Ammon's horn (tissue), 1 donor: Measurements from ENCODE around the gene RNF166.
A peak's percentile ranks its signal among the peaks of the same experiment; 100 is the strongest.

Experiments used
- DNase-seq: peaks from one replicate; pipeline ENCODE4 v3.0.0-alpha.2; 2016; ENCODE audit warnings: low spot score

Gene RNF166

DNA sequence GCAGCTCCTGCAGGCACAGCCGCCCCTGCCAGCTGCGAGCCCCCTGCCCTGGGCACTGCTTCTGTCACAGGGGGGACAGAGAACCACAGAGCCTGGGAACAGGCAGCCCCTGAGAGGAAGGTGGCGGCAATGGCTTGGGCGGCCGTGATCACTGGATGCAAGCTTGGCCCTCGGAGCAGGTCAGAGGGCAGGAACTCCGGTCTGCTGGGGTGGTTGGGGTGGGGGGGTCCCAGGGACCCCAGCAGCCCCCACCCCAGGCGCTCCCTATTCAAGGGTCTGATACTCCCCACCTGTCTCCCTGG lies 53.5 kb downstream of the RNF166 start:
- no peak for DNase-seq

DNA sequence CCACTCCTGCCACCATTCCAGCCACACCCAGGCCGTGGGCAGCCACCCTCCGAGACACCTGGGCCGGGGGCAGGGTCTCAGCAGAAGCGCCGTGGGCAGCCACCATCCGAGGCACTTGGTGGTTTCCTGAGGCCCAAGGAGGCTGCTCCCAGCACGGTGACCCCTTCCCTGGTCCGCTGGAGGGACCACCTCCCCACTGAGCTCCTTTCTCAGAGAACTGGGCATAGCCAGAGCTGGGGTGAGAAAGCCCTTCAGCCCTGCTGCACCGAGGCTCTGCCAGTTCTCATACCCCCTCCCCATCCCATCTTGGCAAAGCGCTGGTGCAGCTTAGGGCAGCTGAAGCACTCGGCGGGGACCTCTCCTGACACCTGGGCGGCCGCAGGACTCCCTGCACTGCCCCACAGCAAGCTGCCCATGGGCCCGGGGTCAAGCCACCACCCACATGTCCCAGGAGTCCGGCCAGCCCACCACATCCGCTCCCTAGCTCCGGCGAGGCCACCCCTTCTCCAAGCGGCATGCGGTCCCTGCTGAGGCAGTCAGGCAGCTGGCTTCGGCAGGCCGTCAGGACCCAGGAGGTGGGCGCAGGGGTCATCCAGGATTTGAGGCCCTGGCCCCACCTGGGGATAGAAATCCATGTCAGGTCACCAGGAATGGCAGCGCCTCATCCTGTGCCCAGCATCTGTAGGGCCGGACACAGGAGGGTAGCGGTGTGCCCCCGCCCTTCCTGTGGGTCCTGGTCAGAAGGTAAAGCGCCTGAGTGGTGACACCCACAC lies 54.0 kb downstream of the RNF166 start:
- no peak for DNase-seq

DNA sequence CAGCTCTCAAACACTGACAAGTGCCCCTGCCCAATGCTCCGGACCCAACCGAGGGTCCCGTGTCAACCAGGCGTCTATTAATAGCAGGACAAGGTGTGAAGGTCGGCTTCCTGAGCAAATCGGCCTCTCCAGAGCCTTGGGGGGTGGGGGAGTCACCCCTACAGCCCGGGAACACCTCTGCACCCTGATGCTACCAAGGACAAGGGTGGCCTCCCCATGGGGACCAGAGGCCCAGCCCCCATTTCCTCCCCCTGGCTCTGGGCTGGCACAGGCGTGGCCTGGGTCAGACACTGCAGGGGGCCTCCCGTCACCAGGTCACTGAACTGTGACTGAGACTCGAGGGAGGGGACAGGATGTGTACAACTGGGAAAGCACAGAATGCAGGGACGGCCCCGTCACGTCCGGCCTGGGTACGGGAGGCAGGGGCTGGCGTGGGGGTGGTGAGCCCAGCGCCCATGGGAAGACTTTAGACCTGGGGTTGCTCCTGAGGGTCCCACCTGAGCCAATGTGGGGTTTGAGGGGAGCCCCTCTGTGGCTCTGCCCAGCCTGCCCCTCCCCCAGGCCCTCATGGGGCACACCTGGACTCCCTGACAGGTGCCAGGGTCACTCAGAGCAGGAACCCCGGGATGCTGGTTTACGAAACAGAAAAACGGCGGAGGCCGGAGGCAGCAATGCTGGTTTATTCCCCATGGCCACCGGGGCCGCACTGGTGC lies 54.8 kb downstream of the RNF166 start:
- DNase-seq: no peak

DNA sequence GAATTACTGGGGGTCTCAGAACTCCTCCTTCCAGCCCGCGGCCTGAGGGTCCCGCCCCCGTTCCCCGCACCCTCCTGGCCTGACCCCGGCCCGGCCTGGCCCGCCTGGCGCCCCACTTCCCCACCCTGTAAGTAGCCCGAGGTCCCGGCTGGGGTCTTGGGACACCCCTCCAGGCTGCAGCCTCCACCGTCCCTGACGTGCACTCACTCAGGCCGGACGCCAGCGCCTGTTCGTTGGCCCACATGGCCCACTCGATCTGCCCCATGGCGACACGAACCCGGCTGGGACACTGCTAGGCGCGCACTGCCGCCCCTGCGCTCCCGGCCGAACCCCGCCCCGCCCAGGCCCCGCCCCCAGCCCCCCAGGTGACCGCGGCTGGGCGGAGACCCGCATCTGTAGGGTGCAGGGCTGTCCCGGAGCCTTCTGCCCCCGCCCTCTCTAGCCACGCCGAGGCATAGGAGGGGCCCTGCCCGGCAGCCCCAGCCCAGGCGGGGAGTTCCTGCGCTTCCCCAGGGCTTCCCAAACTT lies 55.4 kb downstream of the RNF166 start, which contains the start of gene CYBA:
CYBA (minus strand) TSS at position 305 of the 527 bp plus-strand sequence; CDS start at position 265, 40 bp downstream.
- peak; percentile 57 for DNase-seq

DNA sequence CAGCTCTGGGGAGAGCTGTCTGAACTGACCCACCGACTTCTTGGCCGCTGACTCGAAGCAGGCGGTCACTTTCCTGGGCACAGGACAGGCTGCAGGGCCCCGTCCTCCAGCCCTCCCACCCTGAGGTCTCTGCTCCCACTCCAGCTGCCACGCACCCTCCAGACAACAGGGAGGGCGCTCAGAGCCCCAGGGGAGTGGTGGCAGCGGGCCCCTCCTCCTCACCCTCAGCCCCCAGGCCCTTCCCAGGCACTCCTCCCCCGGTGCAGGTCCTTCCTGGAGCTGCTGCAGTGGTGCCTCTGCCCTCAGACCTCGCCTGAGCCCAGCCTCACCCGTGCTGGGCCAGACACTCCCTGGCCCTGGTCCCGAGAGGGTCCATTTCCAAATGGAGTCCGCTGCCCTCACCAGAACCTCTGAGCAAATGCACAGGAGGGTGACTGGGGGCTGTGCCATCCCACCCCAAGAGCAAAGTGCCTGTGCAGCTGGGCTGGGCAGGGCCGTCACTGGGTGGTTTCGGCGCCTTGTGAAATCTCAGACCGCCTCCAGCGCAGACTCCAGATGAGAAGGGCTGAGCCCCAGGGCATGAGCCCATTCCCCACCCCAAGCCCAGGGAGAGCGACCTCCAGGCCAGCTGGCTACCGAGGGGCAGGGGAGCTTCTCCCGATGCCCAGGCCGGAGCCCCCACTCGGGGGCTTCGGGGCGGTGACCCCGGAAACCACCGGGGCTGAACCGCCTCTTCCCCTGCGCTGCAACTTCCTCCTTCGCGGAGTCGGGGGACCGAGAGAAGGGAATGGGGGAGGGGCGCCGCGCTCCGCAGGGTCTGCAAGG lies 56.1 kb downstream of the RNF166 start:
- DNase-seq: no peak

DNA sequence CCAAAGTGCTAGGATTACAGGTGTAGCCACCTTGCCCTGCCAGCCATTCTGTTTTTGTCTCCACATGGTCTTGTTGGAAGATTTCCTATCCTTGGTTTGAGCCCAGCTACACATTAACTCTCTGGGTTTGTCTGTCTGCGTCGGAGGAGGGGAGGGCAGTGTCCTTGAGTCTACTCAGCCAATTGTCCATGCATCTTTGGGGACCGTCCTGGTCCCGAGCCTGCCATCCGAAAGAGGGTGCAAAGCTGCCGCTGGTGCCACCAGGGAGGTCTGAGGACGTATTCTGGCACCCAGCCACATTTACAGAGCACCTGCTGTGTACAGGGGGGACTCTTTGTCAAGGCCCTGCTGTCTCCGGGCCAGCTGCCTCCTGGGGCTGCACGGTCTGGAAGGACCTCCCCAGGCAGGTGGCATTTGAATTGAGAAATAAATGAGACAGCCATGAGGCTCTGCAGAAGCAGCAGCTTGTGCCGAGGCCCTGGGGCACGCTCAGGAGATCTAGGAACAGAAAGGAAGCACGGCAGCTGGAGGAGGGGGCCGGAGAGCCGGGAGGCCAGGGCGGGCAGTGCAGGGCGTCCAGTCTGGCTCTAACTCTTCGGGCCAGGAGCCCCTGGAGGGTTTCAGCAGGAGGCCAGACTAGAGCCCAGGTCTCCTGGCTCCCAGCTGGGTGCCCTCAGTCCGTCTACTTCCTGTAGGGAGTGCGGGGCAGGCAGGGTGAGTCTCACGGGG lies 56.8 kb downstream of the RNF166 start:
- DNase-seq: no peak

DNA sequence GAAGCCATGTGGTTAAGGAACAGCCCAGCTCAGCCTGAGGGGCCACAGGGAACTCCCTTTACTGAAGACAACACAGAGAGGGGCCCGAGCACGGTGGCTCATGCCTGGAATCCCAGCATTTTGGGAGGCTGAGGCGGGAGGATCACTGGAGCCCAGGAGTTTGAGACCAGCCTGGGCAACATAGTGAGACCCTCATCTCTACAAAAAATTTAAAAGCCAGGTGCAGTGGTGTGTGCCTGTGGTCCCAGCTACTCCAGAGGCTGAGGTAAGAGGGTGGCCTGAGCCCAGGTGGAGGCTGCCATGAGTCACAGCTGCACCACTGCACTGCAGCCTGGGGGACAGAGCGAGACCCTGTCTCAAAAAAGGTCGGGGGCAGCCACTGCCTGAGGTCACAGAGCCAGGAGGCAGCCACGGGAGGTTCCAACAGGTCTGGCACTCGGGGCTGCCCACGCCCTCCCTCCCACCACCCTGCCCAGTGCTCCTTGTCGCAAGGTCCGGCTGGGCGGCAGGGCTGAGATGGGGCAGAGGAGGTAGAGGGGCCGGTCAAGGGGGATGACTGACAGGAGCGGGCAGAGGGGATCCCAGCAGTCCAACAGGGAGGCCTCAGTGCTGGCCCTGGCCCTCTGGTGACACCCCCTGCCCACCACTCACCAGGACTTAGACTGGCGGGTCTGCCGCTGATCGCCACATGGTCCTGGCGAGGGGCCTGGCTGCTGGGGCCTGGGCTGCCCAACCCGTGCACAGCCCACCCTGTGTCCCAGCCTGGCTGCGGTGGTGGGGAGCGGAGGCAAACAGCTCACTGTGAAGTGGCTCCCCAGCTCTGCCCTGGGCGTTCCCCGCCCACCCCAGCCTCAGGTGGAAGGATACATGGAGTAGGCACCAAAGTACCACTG lies 58.8 kb downstream of the RNF166 start:
- DNase-seq: no peak
